K562 (cell line): ENCODE data around the gene IRS2. TPM values are rescaled to one million over a fixed set of nuclear protein-coding genes. Genes with fewer than 3 reads are reported as not detected.

ENCODE experiments used
- ARID1B ChIP-seq: fragments of 450-650 bp; IDR thresholded peaks from 2 replicates; pipeline ENCODE4 v1.6.1; 2016; ENCODE audit warnings: antibody characterized with exemption, mild to moderate bottlenecking, inconsistent platforms
- ARID2 ChIP-seq: fragments of 450-650 bp; IDR thresholded peaks from 2 replicates; pipeline ENCODE4 v1.6.1; 2017; ENCODE audit warnings: antibody characterized with exemption, mild to moderate bottlenecking
- C11orf30 ChIP-seq: fragments of 450-650 bp; IDR thresholded peaks from 2 replicates; pipeline ENCODE4 v1.6.1; 2016; ENCODE audit warnings: low read depth, mild to moderate bottlenecking
- CC2D1A ChIP-seq: fragments of 450-650 bp; IDR thresholded peaks from 2 replicates; pipeline ENCODE4 v1.6.1; 2017; ENCODE audit warnings: mild to moderate bottlenecking
- CEBPG ChIP-seq, 3 experiments: fragments of 200-800 bp in 1 of 3; sonication (Bioruptor generic) in 1 of 3; sonication (generic) in 1 of 3; formaldehyde crosslinking in 1 of 3; IDR thresholded peaks in 2 of 3; conservative IDR thresholded peaks in 1 of 3; 2 replicates each; pipeline versions ENCODE4 v1.6.1 to v1.8.0; 2016 to 2022; ENCODE audit warnings: missing compliant biosample characterization in 2 of 3, missing genetic modification characterization in 2 of 3, mild to moderate bottlenecking in 1 of 3, missing genetic modification reagents in 1 of 3
- DIDO1 ChIP-seq: fragments of 450-650 bp; IDR thresholded peaks from 2 replicates; pipeline ENCODE4 v1.6.1; 2016; ENCODE audit warnings: low read depth, missing biosample characterization, missing genetic modification characterization
- ESRRA ChIP-seq: fragments of 450-650 bp; IDR thresholded peaks from 2 replicates; pipeline ENCODE4 v1.6.1; 2014; ENCODE audit warnings: low read depth, mild to moderate bottlenecking, moderate library complexity, borderline replicate concordance
- ETV1 ChIP-seq: fragments of 450-650 bp; conservative IDR thresholded peaks from 2 replicates; pipeline ENCODE4 v1.6.1; 2016; ENCODE audit warnings: missing genetic modification characterization, control low read depth, low read depth, missing compliant biosample characterization
- JUND ChIP-seq, 2 experiments: IDR thresholded peaks; 2 replicates in 1 of 2; 3 replicates in 1 of 2; pipeline ENCODE4 v1.6.1; 2011; ENCODE audit warnings: borderline replicate concordance in 2 of 2, low read depth in 2 of 2, low read length in 2 of 2, improper control_type of control experiment in 1 of 2, missing biosample characterization in 1 of 2, missing genetic modification characterization in 1 of 2, missing genetic modification reagents in 1 of 2
- MEIS2 ChIP-seq: fragments of 450-650 bp; IDR thresholded peaks from 2 replicates; pipeline ENCODE4 v1.6.1; 2014; ENCODE audit warnings: mild to moderate bottlenecking; ENCODE audit not compliant: partially characterized antibody
- MYBL2 ChIP-seq, 2 experiments: fragments of 450-650 bp in 1 of 2; sonication (generic) in 1 of 2; formaldehyde crosslinking in 1 of 2; IDR thresholded peaks; 2 replicates each; pipeline versions ENCODE4 v1.6.1 to v1.8.1; 2017 to 2022; ENCODE audit warnings: borderline replicate concordance in 1 of 2, inconsistent platforms in 1 of 2, low read depth in 1 of 2, mild to moderate bottlenecking in 1 of 2, missing genetic modification reagents in 1 of 2, moderate library complexity in 1 of 2
- NFE2 ChIP-seq: IDR thresholded peaks from 2 replicates; pipeline ENCODE4 v1.6.1; 2014; ENCODE audit warnings: antibody characterized with exemption, low read depth
- NFE2L1 ChIP-seq: fragments of 450-650 bp; IDR thresholded peaks from 2 replicates; pipeline ENCODE4 v1.6.1; 2016; ENCODE audit warnings: missing genetic modification characterization, low read depth, mild to moderate bottlenecking, missing compliant biosample characterization, moderate library complexity, borderline replicate concordance
- SAP30 ChIP-seq: fragments of 200-600 bp; sonication (generic); IDR thresholded peaks from 2 replicates; pipeline ENCODE4 v1.6.1; 2012; ENCODE audit warnings: borderline replicate concordance, low read depth, mild to moderate bottlenecking, moderate library complexity, low read length, control low read depth, inconsistent platforms; ENCODE audit not compliant: insufficient read depth, poor library complexity, severe bottlenecking
- SMARCE1 ChIP-seq: fragments of 450-650 bp; IDR thresholded peaks from 2 replicates; pipeline ENCODE4 v1.7.1; 2016; ENCODE audit warnings: mild to moderate bottlenecking
- SMC3 ChIP-seq: conservative IDR thresholded peaks from 2 replicates; pipeline ENCODE4 v1.6.1; 2011; ENCODE audit warnings: low read depth, low read length, improper control_type of control experiment; ENCODE audit not compliant: insufficient read depth
- SOX6 ChIP-seq: fragments of 450-650 bp; IDR thresholded peaks from 2 replicates; pipeline ENCODE4 v1.6.1; 2014; ENCODE audit warnings: mild to moderate bottlenecking
- TRIM24 ChIP-seq, 2 experiments: fragments of 450-650 bp; IDR thresholded peaks; 2 replicates each; pipeline ENCODE4 v1.6.1; 2016
- VEZF1 ChIP-seq: fragments of 200-800 bp; sonication (Bioruptor generic); IDR thresholded peaks from 2 replicates; pipeline ENCODE4 v1.6.1; 2017; ENCODE audit warnings: missing genetic modification characterization, missing compliant biosample characterization
- ZNF24 ChIP-seq: fragments of 450-650 bp; IDR thresholded peaks from 2 replicates; pipeline ENCODE4 v1.6.1; 2016
- ZNF316 ChIP-seq: fragments of 450-650 bp; IDR thresholded peaks from 2 replicates; pipeline ENCODE4 v1.6.1; 2016
- ZNF354B ChIP-seq: fragments of 250-450 bp; sonication (Bioruptor Pico); IDR thresholded peaks from 2 replicates; pipeline ENCODE4 v1.4.0; 2020
- ZNF384 ChIP-seq: IDR thresholded peaks from 2 replicates; pipeline ENCODE4 v1.6.1; 2012; ENCODE audit warnings: low read depth, low read length, improper control_type of control experiment
- polyA plus RNA-seq, 8 experiments: library from polyadenylated mRNA; depleted of rRNA in 4 of 8; stranded (reverse) in 5 of 8; unstranded in 3 of 8; fragments of >200 nt; fragmentation: Nextera tagmentation in 2 of 8; fragmentation: Illumina TruSeq in 1 of 8; extraction: Ambion mirVana in 2 of 8; extraction: Trizol in 1 of 8; gene quantifications; 2 replicates each; pipeline versions ENCODE4 v1.2.1 to v1.2.3, GENCODE V29; 2011 to 2014; ENCODE audit warnings: inconsistent platforms in 1 of 8, missing spikeins in 1 of 8
- total RNA-seq, 7 experiments: library from RNA; depleted of rRNA in 6 of 7; stranded (reverse); fragments of >200 nt in 6 of 7; fragmentation: Illumina TruSeq in 2 of 7; extraction: Trizol in 2 of 7; gene quantifications; 2 replicates each; pipeline versions ENCODE4 v1.2.1 to v1.2.3, GENCODE V29; 2011 to 2021; ENCODE audit warnings: low replicate concordance in 1 of 7
- TF ChIP-seq, protein P1 (sequence below), 3 experiments: IDR thresholded peaks in 2 of 3; conservative IDR thresholded peaks in 1 of 3; 2 replicates each; pipeline ENCODE4 v1.5.1; 2011 to 2012; ENCODE audit warnings: low read length in 3 of 3, mild to moderate bottlenecking in 3 of 3, control low read depth in 2 of 3, improper control_type of control experiment in 1 of 3, inconsistent platforms in 1 of 3, low read depth in 1 of 3, mixed read lengths in 1 of 3, moderate library complexity in 1 of 3; ENCODE audit not compliant: insufficient read depth in 2 of 3

IRS2 gene
- total and polyA plus RNA-seq, 9 of the 15 experiments (the other 6 are each of a cell fraction or from before 2014, with no cell fraction given): 0.36 to 4.6 (median 0.63) TPM

DNA sequence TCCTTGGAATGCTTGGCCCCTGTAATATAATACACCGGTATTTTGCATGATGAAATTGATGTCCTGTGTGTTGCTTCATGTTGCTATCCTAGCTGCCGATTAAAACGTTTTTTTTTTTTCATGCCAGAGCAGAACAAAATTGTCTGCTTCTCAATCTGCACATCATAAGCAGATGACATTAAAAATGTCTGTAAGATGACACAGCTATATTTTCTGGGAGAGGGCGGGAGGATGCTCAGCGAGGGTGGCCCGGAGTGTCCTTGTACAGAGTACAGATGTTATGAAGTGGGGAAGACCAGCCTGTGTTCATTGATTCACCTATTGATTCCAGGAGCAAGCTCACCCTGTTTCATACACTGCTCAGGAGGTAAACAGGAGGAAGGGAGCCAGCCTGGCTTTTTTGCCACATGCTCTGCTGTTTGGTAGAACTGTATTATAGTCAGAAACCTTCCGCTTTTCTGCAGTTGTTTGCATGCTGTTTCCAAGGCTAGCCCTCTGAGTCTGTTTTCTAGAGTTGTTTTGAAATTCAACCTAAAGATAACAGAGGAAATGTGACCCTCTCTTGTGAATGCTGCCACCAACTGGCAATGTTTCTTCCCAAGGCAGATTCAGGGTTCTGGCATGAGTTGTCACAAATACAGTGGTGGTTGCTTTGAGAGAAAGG lies 4.7 kb upstream of the IRS2 start (continued):
- TF ChIP-seq CEBPG (CRISPR knock-in tag; IDR thresholded peaks at IDR 0.05): no peak
- TF ChIP-seq CEBPG (tag; conservative IDR thresholded peaks at IDR 0.05 in 1 of 2, IDR thresholded peaks at IDR 0.05 in 1 of 2): 0 out of 4 replicates have a peak, but pooled peaks of 1 of the 2 experiments have one; percentile 36
- peak; percentile 45 for TF ChIP-seq VEZF1 (CRISPR knock-in tag)
- TF ChIP-seq ZNF354B (CRISPR knock-in tag): 0 out of 2 replicates have a peak, but pooled peaks have one; percentile 11
- TF ChIP-seq ARID2: peak; percentile 28; the same call in 1 of the 2 replicates
- TF ChIP-seq SMARCE1: 0 out of 2 replicates have a peak, but pooled peaks have one; percentile 25
- TF ChIP-seq JUND (IDR thresholded peaks at IDR 0.05; ENCODE audit: borderline replicate concordance, low read depth, low read length): peak; percentile 36; the same call in 1 of the 2 replicates
- no peak; the same call in 2 of the 3 replicates for TF ChIP-seq JUND (tag; IDR thresholded peaks at IDR 0.05; ENCODE audit: borderline replicate concordance, low read depth, low read length)
- TF ChIP-seq MEIS2: peak; percentile 63
- peak; percentile 77; the same call in 1 of the 2 replicates for TF ChIP-seq ZNF24
- TF ChIP-seq, protein P1, sequence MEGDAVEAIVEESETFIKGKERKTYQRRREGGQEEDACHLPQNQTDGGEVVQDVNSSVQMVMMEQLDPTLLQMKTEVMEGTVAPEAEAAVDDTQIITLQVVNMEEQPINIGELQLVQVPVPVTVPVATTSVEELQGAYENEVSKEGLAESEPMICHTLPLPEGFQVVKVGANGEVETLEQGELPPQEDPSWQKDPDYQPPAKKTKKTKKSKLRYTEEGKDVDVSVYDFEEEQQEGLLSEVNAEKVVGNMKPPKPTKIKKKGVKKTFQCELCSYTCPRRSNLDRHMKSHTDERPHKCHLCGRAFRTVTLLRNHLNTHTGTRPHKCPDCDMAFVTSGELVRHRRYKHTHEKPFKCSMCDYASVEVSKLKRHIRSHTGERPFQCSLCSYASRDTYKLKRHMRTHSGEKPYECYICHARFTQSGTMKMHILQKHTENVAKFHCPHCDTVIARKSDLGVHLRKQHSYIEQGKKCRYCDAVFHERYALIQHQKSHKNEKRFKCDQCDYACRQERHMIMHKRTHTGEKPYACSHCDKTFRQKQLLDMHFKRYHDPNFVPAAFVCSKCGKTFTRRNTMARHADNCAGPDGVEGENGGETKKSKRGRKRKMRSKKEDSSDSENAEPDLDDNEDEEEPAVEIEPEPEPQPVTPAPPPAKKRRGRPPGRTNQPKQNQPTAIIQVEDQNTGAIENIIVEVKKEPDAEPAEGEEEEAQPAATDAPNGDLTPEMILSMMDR (IDR thresholded peaks at IDR 0.05 in 2 of 3, conservative IDR thresholded peaks at IDR 0.05 in 1 of 3; ENCODE audit: insufficient read depth in 2 of 3, low read depth in 1 of 3, low read length in 3 of 3): peak; percentile 49 to 74 (median 51); a peak in 4 of 6 replicates
- TF ChIP-seq SMC3: 0 out of 2 replicates have a peak, but pooled peaks have one; percentile 16
- peak in 1 of 2 experiments; percentile 55; a peak in 1 of 4 replicates for TF ChIP-seq TRIM24 (IDR thresholded peaks at IDR 0.05)
- TF ChIP-seq DIDO1 (tag): no peak
- TF ChIP-seq C11orf30: peak; percentile 72
- no peak for TF ChIP-seq SAP30
- TF ChIP-seq CC2D1A: peak; percentile 44; the same call in 1 of the 2 replicates
- TF ChIP-seq NFE2L1: peak; percentile 21; the same call in 1 of the 2 replicates
- 0 out of 2 replicates have a peak, but pooled peaks have one; percentile 32 for TF ChIP-seq ESRRA
- TF ChIP-seq ZNF384: 0 out of 2 replicates have a peak, but pooled peaks have one; percentile 20
- TF ChIP-seq ZNF316: peak; percentile 85
- TF ChIP-seq NFE2: peak; percentile 85
- peak; percentile 44; the same call in 1 of the 2 replicates for TF ChIP-seq ETV1 (tag)
- peak; percentile 42; the same call in 1 of the 2 replicates for TF ChIP-seq SOX6
- TF ChIP-seq MYBL2 (IDR thresholded peaks at IDR 0.05; ENCODE audit: low read depth): peak; percentile 43; the same call in 1 of the 2 replicates
- no peak for TF ChIP-seq MYBL2 (CRISPR knock-in tag; IDR thresholded peaks at IDR 0.05; ENCODE audit: borderline replicate concordance)
- TF ChIP-seq ARID1B: peak; percentile 23; the same call in 1 of the 2 replicates
